BJ (cell line): ENCODE results near the gene LAG3. TPM values are rescaled to one million over a fixed set of nuclear protein-coding genes. Genes with fewer than 3 reads are reported as not detected.

Source experiments
- CTCF ChIA-PET: fragments of 350-600 bp; formaldehyde crosslinking; extraction: SDS; loops from one replicate; lab custom pipeline; 2021; ENCODE audit warnings: antibody characterized with exemption, inconsistent platforms; lab: Yijun Ruan, JAX
- POLR2A ChIA-PET: fragments of 300-600 bp; sonication (Branson Sonifier 250); formaldehyde crosslinking; extraction: SDS; loops from one replicate; lab custom pipeline; 2021; ENCODE audit warnings: antibody characterized with exemption; lab: Charles Lee
- DNase-seq: peaks from one replicate; pipeline ENCODE4 v3.0.0-alpha.2; 2011; ENCODE audit warnings: low read depth
- H3K27me3 ChIP-seq: 2 replicates; pipeline ENCODE4 v1.6.0; 2011; ENCODE audit warnings: low read length; ENCODE audit not compliant: control insufficient read depth, insufficient read depth
- H3K36me3 ChIP-seq: 2 replicates; pipeline ENCODE4 v1.5.1; 2011; ENCODE audit warnings: low read length; ENCODE audit not compliant: control insufficient read depth, insufficient read depth
- H3K4me3 ChIP-seq: 2 replicates; pipeline ENCODE4 v1.5.1; 2011; ENCODE audit warnings: low read depth, mild to moderate bottlenecking, control low read depth, low read length
- CTCF ChIP-seq: IDR thresholded peaks from 2 replicates; pipeline ENCODE4 v1.5.1; 2011; ENCODE audit warnings: low read depth, mild to moderate bottlenecking, control low read depth, inconsistent platforms, low read length, moderate library complexity; ENCODE audit not compliant: insufficient read depth
- polyA plus RNA-seq: library from polyadenylated mRNA; depleted of rRNA; stranded (reverse); fragments of >200 nt; gene quantifications from 2 replicates; pipeline ENCODE4 v1.2.3, GENCODE V29; 2011

The LAG3 gene
- polyA plus RNA-seq, 1 experiment: 0.50 TPM

DNA sequence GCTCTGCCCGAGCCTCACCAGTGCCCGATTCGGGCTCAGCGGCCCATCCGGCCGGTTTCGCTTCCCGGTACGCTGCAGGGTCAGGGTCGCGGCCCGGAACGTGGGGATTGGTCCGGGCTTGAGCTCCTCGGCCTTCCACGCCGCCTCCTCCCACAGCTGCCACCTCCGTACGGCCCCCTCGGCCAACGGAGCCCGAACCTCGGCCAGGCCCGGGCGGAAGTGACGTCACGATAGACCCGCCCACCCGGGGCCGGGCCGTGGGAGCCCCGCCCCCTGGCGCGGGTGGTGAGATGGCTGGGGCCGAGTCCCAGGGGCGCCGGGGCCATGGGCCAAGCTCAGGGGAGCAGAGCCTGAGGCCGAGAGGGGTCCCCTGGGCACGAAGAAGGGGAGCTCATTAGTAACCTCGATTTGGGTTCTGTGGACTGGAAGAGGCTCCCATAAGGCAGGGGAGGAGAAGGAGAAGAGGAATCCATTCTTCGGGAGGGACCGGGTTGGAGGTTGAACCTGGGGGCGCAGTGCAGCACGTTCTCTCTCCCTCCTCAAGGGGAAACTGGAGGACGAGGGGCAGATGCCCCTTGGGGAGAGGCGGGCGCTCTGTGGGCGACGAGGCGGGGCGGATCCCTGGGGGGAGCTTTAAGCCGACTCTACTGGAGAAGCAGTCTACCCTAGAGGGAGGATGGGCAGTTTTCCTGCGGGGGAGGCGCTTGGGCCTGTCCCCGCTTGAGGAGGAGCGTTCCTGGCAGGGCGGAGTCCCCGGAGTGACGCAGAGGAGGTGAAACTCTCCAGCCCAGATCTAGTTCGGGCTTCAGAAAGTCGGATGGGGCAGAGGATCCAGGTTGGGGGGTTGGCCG, 19.2 kb upstream of the LAG3 start, which contains the start of gene MLF2:
Gene MLF2 (minus strand): TSS at position 221 of the 851 bp plus-strand sequence. CDS start 807 bp downstream, outside the sequence.
- POLR2A ChIA-PET: interaction anchor here (0.6 to 1.9 kb wide), 6 partner anchors 13 to 381 kb away, joined by 3 to 14 read pairs (median 4); partner anchors contain the start of genes COPS7A and PTMS
- Histone ChIP-seq H3K27me3 (no peaks in the 10 kb centered on the region), H3K4me3 (peak within 1 kb of the TSS; percentile 98), H3K36me3 (peaks cover 30% of the 10 kb centered on the region)
- peak; percentile 93 for DNase-seq
- CTCF ChIA-PET: interaction anchor here (0.6 to 13.4 kb wide), 31 partner anchors 9 to 264 kb away, joined by 3 to 222 read pairs (median 7); partner anchors contain the start of genes CD4, CDCA3, COPS7A and GPR162
- no peak for TF ChIP-seq CTCF

DNA sequence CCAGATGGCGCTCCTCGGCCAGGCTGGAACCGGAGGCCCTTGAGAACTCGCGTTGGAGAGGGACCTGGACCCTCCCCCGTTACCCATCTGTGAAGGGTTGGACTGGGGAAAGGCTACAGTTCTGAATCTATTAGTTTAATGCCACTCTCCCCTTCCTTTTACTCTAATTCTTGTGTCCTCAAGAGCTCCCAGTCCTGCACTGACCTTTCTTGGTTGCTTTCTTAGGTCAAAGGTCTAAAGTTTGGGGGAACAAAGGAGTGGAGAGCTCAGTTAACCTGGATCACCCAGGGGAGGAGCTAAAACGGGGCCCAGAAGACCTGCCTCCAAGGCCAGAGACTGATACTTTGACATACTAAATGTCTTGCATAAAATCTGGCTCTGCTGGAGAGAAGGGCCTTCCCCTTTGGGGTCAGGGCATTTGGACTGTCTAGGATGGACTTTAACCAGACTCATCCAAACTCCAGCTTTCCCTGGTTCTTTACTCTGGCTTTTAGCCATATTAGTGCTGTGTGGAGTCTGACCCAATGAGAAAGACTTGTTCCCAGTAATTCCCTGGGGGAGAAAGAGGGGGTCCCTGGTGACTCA, 18.5 kb upstream of the LAG3 start:
- ChIA-PET CTCF (interaction anchor here (0.6 to 13.4 kb wide), 19 partner anchors 9 to 599 kb away, joined by 3 to 222 read pairs (median 12); partner anchors contain the start of genes CDCA3, COPS7A, GPR162 and LAG3), POLR2A (interaction anchor here (1.0 to 1.9 kb wide), 2 partner anchors 13 to 30 kb away, joined by 3 to 14 read pairs; partner anchors contain the start of genes COPS7A and PTMS)
- H3K36me3 ChIP-seq: peaks cover 24% of the 10 kb centered on the region
- no peak overlapping the region for H3K4me3 ChIP-seq
- no peak for DNase-seq
- no peaks in the 10 kb centered on the region for H3K27me3 ChIP-seq
- peak; percentile 95 for TF ChIP-seq CTCF

DNA sequence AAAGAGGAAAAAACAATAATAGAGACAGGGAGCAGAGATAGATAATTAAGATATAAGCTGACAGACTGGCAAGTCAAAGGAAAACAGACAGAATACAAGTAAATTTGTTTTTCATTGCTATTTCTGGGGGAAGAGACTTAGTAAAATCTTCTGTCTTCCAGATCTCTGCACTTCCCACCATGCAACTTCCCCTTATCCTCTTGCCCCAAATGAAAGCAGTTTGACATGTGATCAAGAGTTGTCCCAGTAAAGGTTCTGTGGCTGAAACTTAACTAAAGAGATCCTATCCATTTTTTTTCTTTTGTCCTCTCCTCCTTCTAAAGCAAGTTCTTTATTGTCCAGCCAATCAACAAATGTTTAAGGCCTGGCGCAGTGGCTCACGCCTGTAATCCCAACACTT, 17.9 kb upstream of the LAG3 start:
- DNase-seq: no peak
- ChIA-PET POLR2A (interaction anchor here (1.9 kb wide), 1 partner anchor 12 kb away, joined by 14 read pairs; the partner anchor contains the start of gene PTMS), CTCF (interaction anchor here (0.6 to 13.4 kb wide), 14 partner anchors 8 to 600 kb away, joined by 3 to 222 read pairs (median 20); partner anchors contain the start of genes COPS7A, GPR162, LAG3 and P3H3)
- TF ChIP-seq CTCF: no peak
- Histone ChIP-seq H3K4me3 (no peak overlapping the region), H3K36me3 (peaks cover 19% of the 10 kb centered on the region), H3K27me3 (no peaks in the 10 kb centered on the region)

GRCh38 chr12:6757028-6757690, 15.2 kb upstream of the LAG3 start:
- H3K36me3 ChIP-seq: no peaks in the 10 kb centered on the region
- DNase-seq: no peak
- H3K27me3 ChIP-seq: no peaks in the 10 kb centered on the region
- CTCF ChIA-PET: interaction anchor here (2.0 to 13.4 kb wide), 2 partner anchors 9 to 22 kb away, joined by 5 to 222 read pairs; partner anchors contain the start of genes LAG3 and PTMS
- H3K4me3 ChIP-seq: no peak overlapping the region
- POLR2A ChIA-PET: no interaction called here
- TF ChIP-seq CTCF: no peak
